HCT116 (cell line): Measurements from ENCODE around the gene TOP3B. TPM values are rescaled to one million over a fixed set of nuclear protein-coding genes. Genes with fewer than 3 reads are reported as not detected.

Experiments
- ATAC-seq: fragments of 200-7000 bp; cut with Tn5 transposase; 2 replicates; pipeline ENCODE4 v1.9.1; 2020; ENCODE audit warnings: mild to moderate bottlenecking, moderate library complexity
- BruUV-seq: library from RNA; stranded (reverse); fragments of 400-500 nt; replicated peaks from 2 replicates; lab custom pipeline; 2021; lab: Mats Ljungman, UMichigan
- CTCF ChIA-PET: fragments of 300-600 bp; sonication (Branson Sonifier 250); formaldehyde crosslinking; loops from one replicate; lab custom pipeline; 2021; ENCODE audit warnings: antibody characterized with exemption; lab: Charles Lee
- POLR2A ChIA-PET: fragments of 300-600, 350-600 bp; sonication (Branson Sonifier 250); formaldehyde crosslinking; loops from one replicate; lab custom pipeline; 2021; ENCODE audit warnings: antibody characterized with exemption; lab: Charles Lee
- RAD21 ChIA-PET, 2 experiments: fragments of 300-600 bp; sonication (Branson Sonifier 250); formaldehyde crosslinking; loops; one replicate each; lab custom pipeline; 2023; ENCODE audit warnings: low total read pairs in 2 of 2; ENCODE audit not compliant: uncharacterized antibody in 2 of 2, unreplicated experiment in 2 of 2, low non-redundant PET in 1 of 2; lab: Charles Lee
- DNase-seq: peaks from one replicate; pipeline ENCODE4 v3.0.0-alpha.2; 2010; ENCODE audit warnings: low read depth, low spot score
- H2AFZ ChIP-seq: fragments of 200-600 bp; shearing (Covaris generic), sonication (generic); 2 replicates; pipeline ENCODE4 v1.6.1; 2017; ENCODE audit warnings: low read depth, mixed run types, mixed read lengths, antibody characterized with exemption, low read length; ENCODE audit not compliant: poor library complexity, severe bottlenecking
- H3K27ac ChIP-seq: 2 replicates; pipeline ENCODE4 v1.5.1; 2012; ENCODE audit warnings: low read depth, low read length
- H3K27me3 ChIP-seq: fragments of 200-600 bp; sonication (generic); 2 replicates; pipeline ENCODE4 v1.6.1; 2016; ENCODE audit warnings: mixed run types, low read length, mixed read lengths; ENCODE audit not compliant: insufficient read depth
- H3K36me3 ChIP-seq, 2 experiments: fragments of 200-500 bp in 1 of 2; fragments of 200-600 bp in 1 of 2; sonication (Bioruptor generic) in 1 of 2; sonication (generic) in 1 of 2; 2 replicates each; pipeline versions ENCODE4 v1.5.1 to v1.6.1; 2014 to 2016; ENCODE audit warnings: low read length in 2 of 2, inconsistent platforms in 1 of 2, mixed read lengths in 1 of 2, mixed run types in 1 of 2; ENCODE audit not compliant: insufficient read depth in 2 of 2, control insufficient read depth in 1 of 2
- H3K4me1 ChIP-seq, 2 experiments: fragments of 200-600 bp in 1 of 2; sonication (generic) in 1 of 2; 2 replicates each; pipeline versions ENCODE4 v1.5.1 to v1.6.1; 2012 to 2017; ENCODE audit warnings: low read length in 2 of 2, inconsistent platforms in 1 of 2, mild to moderate bottlenecking in 1 of 2, mixed read lengths in 1 of 2, mixed run types in 1 of 2, moderate library complexity in 1 of 2; ENCODE audit not compliant: insufficient read depth in 2 of 2, control insufficient read depth in 1 of 2
- H3K4me2 ChIP-seq: fragments of 200-600 bp; sonication (generic); 2 replicates; pipeline ENCODE4 v1.6.1; 2017; ENCODE audit warnings: mixed run types, low read length, mixed read lengths
- H3K4me3 ChIP-seq, 2 experiments: fragments of 200-600 bp in 1 of 2; sonication (generic) in 1 of 2; replicated peaks in 1 of 2; 2 replicates each; pipeline ENCODE4 v1.5.1; 2011 to 2016; ENCODE audit warnings: low read length in 2 of 2, control low read depth in 1 of 2, low read depth in 1 of 2, mild to moderate bottlenecking in 1 of 2, mixed read lengths in 1 of 2, mixed run types in 1 of 2
- H3K79me2 ChIP-seq: fragments of 200-600 bp; sonication (generic); 2 replicates; pipeline ENCODE4 v1.6.1; 2017; ENCODE audit warnings: mild to moderate bottlenecking, mixed run types, low read length, moderate library complexity, mixed read lengths; ENCODE audit not compliant: insufficient read depth
- H3K9ac ChIP-seq: fragments of 200-600 bp; sonication (generic); 2 replicates; pipeline ENCODE4 v1.6.1; 2016; ENCODE audit warnings: low read length, mixed read lengths
- H3K9me2 ChIP-seq: fragments of 200-600 bp; sonication (generic), shearing (Covaris generic); 2 replicates; pipeline ENCODE4 v1.6.1; 2017; ENCODE audit warnings: mixed run types, mild to moderate bottlenecking, moderate library complexity; ENCODE audit not compliant: insufficient read depth
- H3K9me3 ChIP-seq, 2 experiments: fragments of 200-500 bp in 1 of 2; fragments of 200-600 bp in 1 of 2; sonication (Bioruptor generic) in 1 of 2; sonication (generic) in 1 of 2; 2 replicates each; pipeline ENCODE4 v1.6.1; 2014 to 2017; ENCODE audit warnings: low read length in 2 of 2, mixed read lengths in 2 of 2, inconsistent platforms in 1 of 2, low read depth in 1 of 2, mild to moderate bottlenecking in 1 of 2, mixed run types in 1 of 2, moderate library complexity in 1 of 2; ENCODE audit not compliant: control insufficient read depth in 1 of 2, insufficient read depth in 1 of 2
- H4K20me1 ChIP-seq: fragments of 200-600 bp; sonication (generic), shearing (Covaris generic); 2 replicates; pipeline ENCODE4 v1.6.1; 2017; ENCODE audit warnings: mixed run types, mild to moderate bottlenecking, moderate library complexity; ENCODE audit not compliant: insufficient read depth
- ATF3 ChIP-seq: IDR thresholded peaks from 2 replicates; pipeline ENCODE4 v1.6.1; 2012
- CBX3 ChIP-seq: IDR thresholded peaks from 2 replicates; pipeline ENCODE4 v1.6.1; 2012; ENCODE audit warnings: low read depth
- CEBPB ChIP-seq: IDR thresholded peaks from 2 replicates; pipeline ENCODE4 v1.6.1; 2012; ENCODE audit warnings: low read depth
- EGR1 ChIP-seq: IDR thresholded peaks from 2 replicates; pipeline ENCODE4 v1.6.1; 2012; ENCODE audit warnings: low read depth
- ELF1 ChIP-seq: IDR thresholded peaks from 2 replicates; pipeline ENCODE4 v1.6.1; 2012; ENCODE audit warnings: low read depth, borderline replicate concordance
- EZH2 ChIP-seq: fragments of 200-600 bp; sonication (generic); IDR thresholded peaks from 2 replicates; pipeline ENCODE4 v1.6.1; 2017; ENCODE audit warnings: antibody characterized with exemption, mixed run types
- EZH2phosphoT487 ChIP-seq: fragments of 200-600 bp; IDR thresholded peaks from 2 replicates; pipeline ENCODE4 v1.6.1; 2018; ENCODE audit warnings: antibody characterized with exemption, borderline replicate concordance
- FOSL1 ChIP-seq: IDR thresholded peaks from 2 replicates; pipeline ENCODE4 v1.6.1; 2012; ENCODE audit warnings: low read depth
- MAX ChIP-seq: IDR thresholded peaks from 2 replicates; pipeline ENCODE4 v1.6.1; 2012
- POLR2AphosphoS5 ChIP-seq: IDR thresholded peaks from 2 replicates; pipeline ENCODE4 v1.6.1; 2011; ENCODE audit warnings: mild to moderate bottlenecking, low read depth, low read length, moderate library complexity
- SIN3A ChIP-seq: IDR thresholded peaks from 2 replicates; pipeline ENCODE4 v1.6.1; 2012; ENCODE audit warnings: low read depth
- SP1 ChIP-seq: IDR thresholded peaks from 2 replicates; pipeline ENCODE4 v1.6.1; 2012; ENCODE audit warnings: low read depth
- SRF ChIP-seq: IDR thresholded peaks from 2 replicates; pipeline ENCODE4 v1.6.1; 2012; ENCODE audit warnings: low read depth
- TCF7L2 ChIP-seq: IDR thresholded peaks from 2 replicates; pipeline ENCODE4 v1.7.0; 2011; ENCODE audit warnings: borderline replicate concordance, inconsistent platforms; ENCODE audit not compliant: insufficient read depth, insufficient read length; ENCODE audit errors: extremely low read depth
- YY1 ChIP-seq: IDR thresholded peaks from 2 replicates; pipeline ENCODE4 v1.6.1; 2011; ENCODE audit warnings: low read length, low read depth, moderate library complexity, mild to moderate bottlenecking; ENCODE audit not compliant: insufficient replicate concordance; ENCODE audit errors: extremely low read depth
- ZFX ChIP-seq: fragments of 450-650 bp; IDR thresholded peaks from 2 replicates; pipeline ENCODE4 v1.6.1; 2017
- ZNF274 ChIP-seq: fragments of 200-500 bp; sonication (Bioruptor generic); IDR thresholded peaks from 2 replicates; pipeline ENCODE4 v1.6.1; 2014; ENCODE audit warnings: mild to moderate bottlenecking, low read depth, low read length, inconsistent platforms
- intact Hi-C: fragments of 100-400 bp; cut with micrococcal nuclease; formaldehyde crosslinking; loops from 2 replicates; pipeline ENCODE4 v1.10.0; 2022
- total RNA-seq: library from RNA; stranded (reverse); gene quantifications from one replicate; pipeline ENCODE4 v1.2.1, GENCODE V29; 2021; ENCODE audit not compliant: unreplicated experiment
- TF ChIP-seq, protein P1 (sequence below), 3 experiments: fragments of 200-600 bp in 1 of 3; sonication (generic) in 1 of 3; IDR thresholded peaks in 2 of 3; conservative IDR thresholded peaks in 1 of 3; 2 replicates each; pipeline ENCODE4 v1.5.1; 2012 to 2017; ENCODE audit warnings: low read depth in 2 of 3, low read length in 2 of 3, antibody characterized with exemption in 1 of 3, borderline replicate concordance in 1 of 3, control low read depth in 1 of 3, mild to moderate bottlenecking in 1 of 3, mixed read lengths in 1 of 3, mixed run types in 1 of 3, moderate library complexity in 1 of 3; ENCODE audit not compliant: insufficient read depth in 1 of 3
- TF ChIP-seq, protein P2 (sequence below): IDR thresholded peaks from 2 replicates; pipeline ENCODE4 v1.6.1; 2012; ENCODE audit warnings: low read depth
- TF ChIP-seq, protein P3 (sequence below): IDR thresholded peaks from 2 replicates; pipeline ENCODE4 v1.6.1; 2011; ENCODE audit warnings: mild to moderate bottlenecking, low read length, moderate library complexity; ENCODE audit not compliant: insufficient replicate concordance; ENCODE audit errors: extremely low read depth

The TOP3B gene
- total RNA-seq, 1 experiment from 2014 or later = 50.1 TPM

GRCh38 chr22:21968452-21969129, 14.0 kb downstream of the TOP3B start:
- H3K9me2 ChIP-seq = no peaks in the 10 kb centered on the region

More at GRCh38 chr22:21968452-21969129, 14.0 kb downstream of the TOP3B start:
- RAD21 ChIA-PET = no interaction called here
- no peaks in the 10 kb centered on the region for H3K9me3 ChIP-seq
- H3K36me3 ChIP-seq = peaks cover 50 to 53% of the 10 kb centered on the region in 2 experiments
- no peak overlapping the region for H3K4me3 ChIP-seq
- H3K4me2 ChIP-seq = no peak overlapping the region
- no peak for TF ChIP-seq CBX3
- no peak for TF ChIP-seq SIN3A
- TF ChIP-seq ZFX = no peak
- no peak for TF ChIP-seq FOSL1
- TF ChIP-seq YY1 = no peak
- TF ChIP-seq ZNF274 = no peak
- TF ChIP-seq, protein P1, sequence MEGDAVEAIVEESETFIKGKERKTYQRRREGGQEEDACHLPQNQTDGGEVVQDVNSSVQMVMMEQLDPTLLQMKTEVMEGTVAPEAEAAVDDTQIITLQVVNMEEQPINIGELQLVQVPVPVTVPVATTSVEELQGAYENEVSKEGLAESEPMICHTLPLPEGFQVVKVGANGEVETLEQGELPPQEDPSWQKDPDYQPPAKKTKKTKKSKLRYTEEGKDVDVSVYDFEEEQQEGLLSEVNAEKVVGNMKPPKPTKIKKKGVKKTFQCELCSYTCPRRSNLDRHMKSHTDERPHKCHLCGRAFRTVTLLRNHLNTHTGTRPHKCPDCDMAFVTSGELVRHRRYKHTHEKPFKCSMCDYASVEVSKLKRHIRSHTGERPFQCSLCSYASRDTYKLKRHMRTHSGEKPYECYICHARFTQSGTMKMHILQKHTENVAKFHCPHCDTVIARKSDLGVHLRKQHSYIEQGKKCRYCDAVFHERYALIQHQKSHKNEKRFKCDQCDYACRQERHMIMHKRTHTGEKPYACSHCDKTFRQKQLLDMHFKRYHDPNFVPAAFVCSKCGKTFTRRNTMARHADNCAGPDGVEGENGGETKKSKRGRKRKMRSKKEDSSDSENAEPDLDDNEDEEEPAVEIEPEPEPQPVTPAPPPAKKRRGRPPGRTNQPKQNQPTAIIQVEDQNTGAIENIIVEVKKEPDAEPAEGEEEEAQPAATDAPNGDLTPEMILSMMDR (IDR thresholded peaks at IDR 0.05 in 2 of 3, conservative IDR thresholded peaks at IDR 0.05 in 1 of 3; ENCODE audit: borderline replicate concordance in 1 of 3, insufficient read depth in 1 of 3, low read depth in 2 of 3, low read length in 2 of 3) = no peak
- no peak for TF ChIP-seq ELF1
- TF ChIP-seq ATF3 = no peak
- TF ChIP-seq, protein P2, sequence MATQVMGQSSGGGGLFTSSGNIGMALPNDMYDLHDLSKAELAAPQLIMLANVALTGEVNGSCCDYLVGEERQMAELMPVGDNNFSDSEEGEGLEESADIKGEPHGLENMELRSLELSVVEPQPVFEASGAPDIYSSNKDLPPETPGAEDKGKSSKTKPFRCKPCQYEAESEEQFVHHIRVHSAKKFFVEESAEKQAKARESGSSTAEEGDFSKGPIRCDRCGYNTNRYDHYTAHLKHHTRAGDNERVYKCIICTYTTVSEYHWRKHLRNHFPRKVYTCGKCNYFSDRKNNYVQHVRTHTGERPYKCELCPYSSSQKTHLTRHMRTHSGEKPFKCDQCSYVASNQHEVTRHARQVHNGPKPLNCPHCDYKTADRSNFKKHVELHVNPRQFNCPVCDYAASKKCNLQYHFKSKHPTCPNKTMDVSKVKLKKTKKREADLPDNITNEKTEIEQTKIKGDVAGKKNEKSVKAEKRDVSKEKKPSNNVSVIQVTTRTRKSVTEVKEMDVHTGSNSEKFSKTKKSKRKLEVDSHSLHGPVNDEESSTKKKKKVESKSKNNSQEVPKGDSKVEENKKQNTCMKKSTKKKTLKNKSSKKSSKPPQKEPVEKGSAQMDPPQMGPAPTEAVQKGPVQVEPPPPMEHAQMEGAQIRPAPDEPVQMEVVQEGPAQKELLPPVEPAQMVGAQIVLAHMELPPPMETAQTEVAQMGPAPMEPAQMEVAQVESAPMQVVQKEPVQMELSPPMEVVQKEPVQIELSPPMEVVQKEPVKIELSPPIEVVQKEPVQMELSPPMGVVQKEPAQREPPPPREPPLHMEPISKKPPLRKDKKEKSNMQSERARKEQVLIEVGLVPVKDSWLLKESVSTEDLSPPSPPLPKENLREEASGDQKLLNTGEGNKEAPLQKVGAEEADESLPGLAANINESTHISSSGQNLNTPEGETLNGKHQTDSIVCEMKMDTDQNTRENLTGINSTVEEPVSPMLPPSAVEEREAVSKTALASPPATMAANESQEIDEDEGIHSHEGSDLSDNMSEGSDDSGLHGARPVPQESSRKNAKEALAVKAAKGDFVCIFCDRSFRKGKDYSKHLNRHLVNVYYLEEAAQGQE = no peak
- TF ChIP-seq EGR1 = no peak
- TF ChIP-seq SP1 = no peak
- no peak for TF ChIP-seq POLR2AphosphoS5
- no peak for TF ChIP-seq SRF
- no peak for TF ChIP-seq EZH2phosphoT487
- TF ChIP-seq MAX = no peak
- TF ChIP-seq TCF7L2 = no peak
- no peak for TF ChIP-seq CEBPB
- TF ChIP-seq, protein P3, sequence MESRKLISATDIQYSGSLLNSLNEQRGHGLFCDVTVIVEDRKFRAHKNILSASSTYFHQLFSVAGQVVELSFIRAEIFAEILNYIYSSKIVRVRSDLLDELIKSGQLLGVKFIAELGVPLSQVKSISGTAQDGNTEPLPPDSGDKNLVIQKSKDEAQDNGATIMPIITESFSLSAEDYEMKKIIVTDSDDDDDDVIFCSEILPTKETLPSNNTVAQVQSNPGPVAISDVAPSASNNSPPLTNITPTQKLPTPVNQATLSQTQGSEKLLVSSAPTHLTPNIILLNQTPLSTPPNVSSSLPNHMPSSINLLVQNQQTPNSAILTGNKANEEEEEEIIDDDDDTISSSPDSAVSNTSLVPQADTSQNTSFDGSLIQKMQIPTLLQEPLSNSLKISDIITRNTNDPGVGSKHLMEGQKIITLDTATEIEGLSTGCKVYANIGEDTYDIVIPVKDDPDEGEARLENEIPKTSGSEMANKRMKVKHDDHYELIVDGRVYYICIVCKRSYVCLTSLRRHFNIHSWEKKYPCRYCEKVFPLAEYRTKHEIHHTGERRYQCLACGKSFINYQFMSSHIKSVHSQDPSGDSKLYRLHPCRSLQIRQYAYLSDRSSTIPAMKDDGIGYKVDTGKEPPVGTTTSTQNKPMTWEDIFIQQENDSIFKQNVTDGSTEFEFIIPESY = no peak
- TF ChIP-seq EZH2 = no peak
- POLR2A ChIA-PET = no interaction called here
- CTCF ChIA-PET = no interaction called here
- intact Hi-C loops = no loop called here
- no peak overlapping the region for H3K9ac ChIP-seq
- no peaks in the 10 kb centered on the region for H3K4me1 ChIP-seq
- no TSS peak for BruUV-seq
- no peak overlapping the region for H3K27ac ChIP-seq
- ATAC-seq (no peak), DNase-seq (no peak)
- no peaks in the 10 kb centered on the region for H3K79me2 ChIP-seq
- H3K27me3 ChIP-seq = no peaks in the 10 kb centered on the region
- no peak overlapping the region for H2AFZ ChIP-seq
- H4K20me1 ChIP-seq = no peaks in the 10 kb centered on the region
